ENCODE data around the gene C2CD4D. TPM values are rescaled to one million over a fixed set of nuclear protein-coding genes. Genes with fewer than 3 reads are reported as not detected.
A peak's percentile ranks its signal among the peaks of the same experiment; 100 is the strongest.

The C2CD4D gene
- total RNA-seq, 5 donors from 2014 or later (not counting 1 experiment from before 2014, with no cell fraction given): 0.26 to 1.1 (median 0.85) TPM

DNA sequence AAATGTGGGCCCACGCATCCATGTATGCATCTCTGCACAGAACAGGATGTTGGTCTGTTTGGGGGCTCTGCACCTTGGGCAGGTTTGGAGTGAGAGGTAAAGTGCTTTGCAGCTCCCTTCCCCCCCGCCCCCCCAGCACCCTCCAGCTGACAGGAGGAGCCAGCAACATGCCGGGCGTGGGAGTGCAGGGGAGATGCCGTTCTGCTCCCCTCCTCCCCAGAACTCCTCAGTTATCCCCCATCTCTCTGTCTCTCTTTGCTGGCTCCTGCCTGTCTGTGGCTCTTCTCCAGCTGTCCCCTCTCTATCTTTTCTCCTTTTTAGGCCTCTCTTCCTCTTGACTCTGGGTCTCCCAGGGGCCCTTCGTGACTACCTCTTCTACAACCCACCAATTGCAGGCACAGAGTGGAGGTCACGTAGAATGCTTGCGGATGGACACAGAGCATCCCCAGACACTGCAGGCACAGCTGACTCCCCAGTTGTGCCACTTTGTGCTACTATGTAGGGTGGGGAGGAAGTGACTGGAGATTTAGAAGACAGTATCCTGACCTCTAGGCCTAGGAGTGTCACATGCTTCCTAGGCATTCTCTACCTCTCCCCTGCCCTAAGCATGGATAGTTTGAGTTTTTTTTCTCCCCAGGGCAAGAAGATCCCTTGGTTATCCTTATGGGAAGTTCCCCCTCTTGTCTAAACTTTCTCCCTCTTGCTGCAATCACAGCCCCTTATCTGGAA lies 6.3 kb downstream of the C2CD4D start:
- DNase-seq (no peak), ATAC-seq (replicated peaks in 1 of 4) (no peak)
- POLR2A ChIA-PET: interaction anchor here in 1 of 2 donors (0.5 kb wide), 1 partner anchor 405 kb away, joined by 3 read pairs; no protein-coding TSS in a partner anchor
- Histone ChIP-seq H3K27me3 (replicated peaks in 1 of 2; ENCODE audit: control insufficient read depth in 2 of 2, extremely low read depth in 1 of 2, insufficient read depth in 2 of 2, low read length in 1 of 2) (no peaks in the 10 kb centered on the region), H3K4me1 (ENCODE audit: control insufficient read depth in 1 of 2, extremely low read depth in 1 of 2, insufficient read depth in 2 of 2, low read length in 2 of 2) (peaks cover 14 to 88% of the 10 kb centered on the region in 2 experiments), H3K4me3 (ENCODE audit: control insufficient read depth in 1 of 2, extremely low read depth in 1 of 2, low read length in 1 of 2) (no peak overlapping the region), H3K36me3 (ENCODE audit: control insufficient read depth in 2 of 2, extremely low read depth in 1 of 2, insufficient read depth in 1 of 2, low read length in 1 of 2) (no peaks in the 10 kb centered on the region), H3K27ac (ENCODE audit: low read length) (peak overlapping the region; percentile 52), H3K9me3 (no peaks in the 10 kb centered on the region)
- WGBS (ENCODE audit: insufficient coverage): 70% methylated on average over 3 of the region's 8 CpGs
- H3K4me3 Mint-ChIP-seq: peak overlapping the region; percentile 17 to 40 (median 32)
- peaks cover 71 to 92% (median 75%) of the 10 kb centered on the region in 3 donors for H3K4me1 Mint-ChIP-seq
- H3K36me3 Mint-ChIP-seq: no peaks in the 10 kb centered on the region
- CTCF ChIA-PET: interaction anchor here in 1 of 2 donors (1.1 kb wide), 1 partner anchor 239 kb away, joined by 5 read pairs; no protein-coding TSS in a partner anchor
- H3K9me3 Mint-ChIP-seq: no peaks in the 10 kb centered on the region
- peak overlapping the region; percentile 87 to 93 for H3K27ac Mint-ChIP-seq
- H3K27me3 Mint-ChIP-seq: peaks cover 0 to 2% of the 10 kb centered on the region in 2 donors

DNA sequence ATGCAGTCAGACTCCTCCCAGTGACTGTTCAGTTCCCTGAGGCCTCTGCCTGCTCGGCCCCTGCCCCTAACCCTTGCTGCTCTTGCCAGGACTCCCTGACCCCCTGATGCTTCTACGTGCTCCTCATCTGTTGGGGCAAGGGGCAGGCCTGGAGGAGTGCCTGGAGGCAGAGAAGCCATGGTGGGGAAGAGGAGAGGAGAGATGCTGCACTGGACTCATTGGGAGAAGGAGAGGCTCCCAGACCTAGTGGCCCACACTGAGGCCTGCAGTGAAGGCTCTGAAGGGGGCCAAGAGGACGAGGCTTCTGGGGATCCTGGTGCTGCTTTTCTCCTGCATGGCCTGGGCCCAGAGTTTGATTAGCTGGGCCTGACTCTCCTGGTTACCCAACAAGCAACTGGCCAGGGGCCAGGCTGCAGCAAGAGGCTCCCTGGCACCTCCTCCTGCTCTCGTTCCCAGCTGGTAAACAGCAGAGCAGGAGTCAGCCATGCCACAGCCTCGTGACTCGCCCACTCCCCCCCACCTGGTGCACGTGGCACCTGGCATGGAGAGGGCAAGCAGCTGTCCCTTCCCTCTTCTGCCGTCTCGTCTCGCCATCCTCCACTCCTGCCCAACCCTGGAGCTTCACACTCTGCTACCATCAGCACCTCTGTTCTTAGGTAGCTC lies 7.2 kb downstream of the C2CD4D start:
- no peak for ATAC-seq (replicated peaks in 1 of 4)
- Mint-ChIP-seq H3K27me3 (no peaks in the 10 kb centered on the region), H3K27ac (peak overlapping the region; percentile 87 to 93), H3K4me1 (peaks cover 76 to 97% (median 79%) of the 10 kb centered on the region in 3 donors), H3K4me3 (peak overlapping the region in 2 of 3 donors; percentile 28 to 40), H3K36me3 (no peaks in the 10 kb centered on the region), H3K9me3 (no peaks in the 10 kb centered on the region)
- Histone ChIP-seq H3K4me1 (ENCODE audit: control insufficient read depth in 1 of 2, extremely low read depth in 1 of 2, insufficient read depth in 2 of 2, low read length in 2 of 2) (peaks cover 23 to 91% of the 10 kb centered on the region in 2 experiments), H3K27me3 (replicated peaks in 1 of 2; ENCODE audit: control insufficient read depth in 2 of 2, extremely low read depth in 1 of 2, insufficient read depth in 2 of 2, low read length in 1 of 2) (no peaks in the 10 kb centered on the region), H3K36me3 (ENCODE audit: control insufficient read depth in 2 of 2, extremely low read depth in 1 of 2, insufficient read depth in 1 of 2, low read length in 1 of 2) (no peaks in the 10 kb centered on the region), H3K4me3 (ENCODE audit: control insufficient read depth in 1 of 2, extremely low read depth in 1 of 2, low read length in 1 of 2) (no peak overlapping the region), H3K27ac (ENCODE audit: low read length) (peak overlapping the region; percentile 60), H3K9me3 (no peaks in the 10 kb centered on the region)
- DNase-seq: no peak
- ChIA-PET POLR2A (interaction anchor here in 1 of 2 donors (0.5 kb wide), 1 partner anchor 404 kb away, joined by 3 read pairs; no protein-coding TSS in a partner anchor), CTCF (interaction anchor here in 1 of 2 donors (1.1 kb wide), 1 partner anchor 238 kb away, joined by 5 read pairs; no protein-coding TSS in a partner anchor)
- 65% methylated on average over 6 of the region's 10 CpGs for WGBS (ENCODE audit: insufficient coverage)

DNA sequence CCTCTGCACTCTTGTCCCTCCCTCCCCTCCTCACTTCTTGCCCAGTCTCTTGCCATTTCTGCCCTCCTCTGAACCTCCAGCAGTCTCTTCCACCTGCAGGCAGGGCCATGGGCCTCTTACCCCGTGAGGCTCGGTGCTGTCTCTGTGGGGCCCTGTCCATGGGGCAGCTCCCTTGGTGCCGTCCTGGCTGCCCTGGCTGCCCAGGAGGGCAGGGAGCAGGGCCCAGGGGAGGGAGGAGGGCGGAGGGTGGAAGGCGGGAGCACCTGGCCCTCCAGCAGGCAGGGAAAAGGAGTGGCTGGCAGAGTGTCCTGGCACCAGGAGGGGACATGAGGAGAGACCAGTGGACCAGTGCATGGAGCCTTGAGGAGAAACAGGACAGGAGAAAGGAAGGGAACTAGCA lies 8.0 kb downstream of the C2CD4D start, which contains the start of gene RORC:
TSS of gene RORC (minus strand) at position 198 of the 400 bp plus-strand sequence. CDS start at position 160, 38 bp downstream.
- peak within 1 kb of the TSS; percentile 60 for H3K27ac ChIP-seq (ENCODE audit: low read length)
- H3K36me3 Mint-ChIP-seq: no peaks in the 10 kb centered on the region
- H3K27me3 Mint-ChIP-seq: no peaks in the 10 kb centered on the region
- no peak for DNase-seq
- WGBS (ENCODE audit: insufficient coverage): 89% methylated on average over 4 of the region's 5 CpGs
- H3K9me3 Mint-ChIP-seq: no peaks in the 10 kb centered on the region
- peak within 1 kb of the TSS; percentile 87 to 93 for H3K27ac Mint-ChIP-seq
- H3K9me3 ChIP-seq: no peaks in the 10 kb centered on the region
- ChIA-PET POLR2A (no interaction called here), CTCF (no interaction called here)
- peaks cover 28 to 90% of the 10 kb centered on the region in 2 experiments for H3K4me1 ChIP-seq (ENCODE audit: control insufficient read depth in 1 of 2, extremely low read depth in 1 of 2, insufficient read depth in 2 of 2, low read length in 2 of 2)
- H3K4me3 ChIP-seq (ENCODE audit: control insufficient read depth in 1 of 2, extremely low read depth in 1 of 2, low read length in 1 of 2): peak within 1 kb of the TSS in 1 of 2 donors; percentile 20
- no peaks in the 10 kb centered on the region for H3K36me3 ChIP-seq (ENCODE audit: control insufficient read depth in 2 of 2, extremely low read depth in 1 of 2, insufficient read depth in 1 of 2, low read length in 1 of 2)
- no peak for ATAC-seq (replicated peaks in 1 of 4)
- H3K27me3 ChIP-seq (replicated peaks in 1 of 2; ENCODE audit: control insufficient read depth in 2 of 2, extremely low read depth in 1 of 2, insufficient read depth in 2 of 2, low read length in 1 of 2): no peaks in the 10 kb centered on the region
- H3K4me3 Mint-ChIP-seq: peak within 1 kb of the TSS; percentile 28 to 80 (median 43)
- peaks cover 71 to 94% (median 76%) of the 10 kb centered on the region in 3 donors for H3K4me1 Mint-ChIP-seq

DNA sequence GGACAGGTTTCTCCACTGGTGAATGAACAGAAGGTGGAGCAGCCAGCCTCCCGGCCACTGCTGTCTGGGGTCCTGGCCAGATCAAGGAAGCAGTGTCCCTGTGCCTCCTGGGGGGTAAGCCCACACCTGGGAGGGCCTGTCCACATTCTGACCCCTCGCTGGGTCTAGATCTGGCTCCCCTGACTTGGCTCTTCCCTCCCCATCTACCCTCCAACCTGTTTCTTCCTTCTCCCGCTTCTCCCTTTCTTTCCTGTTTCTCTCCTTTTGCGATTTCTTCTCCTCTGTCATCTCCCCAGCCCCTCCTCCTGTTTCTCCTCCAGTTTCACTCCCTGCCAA lies 8.4 kb downstream of the C2CD4D start:
- ATAC-seq (replicated peaks in 1 of 4): no peak
- peaks cover 71 to 94% (median 76%) of the 10 kb centered on the region in 3 donors for H3K4me1 Mint-ChIP-seq
- POLR2A ChIA-PET: interaction anchor here in 1 of 2 donors (0.7 kb wide), 1 partner anchor 482 kb away, joined by 3 read pairs; no protein-coding TSS in a partner anchor
- no peaks in the 10 kb centered on the region for H3K36me3 ChIP-seq (ENCODE audit: control insufficient read depth in 2 of 2, extremely low read depth in 1 of 2, insufficient read depth in 1 of 2, low read length in 1 of 2)
- no peaks in the 10 kb centered on the region for H3K27me3 Mint-ChIP-seq
- H3K36me3 Mint-ChIP-seq: no peaks in the 10 kb centered on the region
- peak overlapping the region; percentile 18 to 80 (median 43) for H3K4me3 Mint-ChIP-seq
- H3K9me3 ChIP-seq: no peaks in the 10 kb centered on the region
- no peak for DNase-seq
- no peaks in the 10 kb centered on the region for H3K9me3 Mint-ChIP-seq
- H3K4me3 ChIP-seq (ENCODE audit: control insufficient read depth in 1 of 2, extremely low read depth in 1 of 2, low read length in 1 of 2): peak overlapping the region in 1 of 2 donors; percentile 20
- CTCF ChIA-PET: interaction anchor here in 1 of 2 donors (1.0 kb wide), 1 partner anchor 9 kb away, joined by 4 read pairs; no protein-coding TSS in a partner anchor
- no peaks in the 10 kb centered on the region for H3K27me3 ChIP-seq (replicated peaks in 1 of 2; ENCODE audit: control insufficient read depth in 2 of 2, extremely low read depth in 1 of 2, insufficient read depth in 2 of 2, low read length in 1 of 2)
- peak overlapping the region; percentile 85 to 87 for H3K27ac Mint-ChIP-seq
- H3K4me1 ChIP-seq (ENCODE audit: control insufficient read depth in 1 of 2, extremely low read depth in 1 of 2, insufficient read depth in 2 of 2, low read length in 2 of 2): peaks cover 32 to 89% of the 10 kb centered on the region in 2 experiments
- 83% methylated on average over 4 of the region's 4 CpGs for whole genome bisulfite sequencing (ENCODE audit: insufficient coverage)
- H3K27ac ChIP-seq (ENCODE audit: low read length): peak overlapping the region; percentile 60

DNA sequence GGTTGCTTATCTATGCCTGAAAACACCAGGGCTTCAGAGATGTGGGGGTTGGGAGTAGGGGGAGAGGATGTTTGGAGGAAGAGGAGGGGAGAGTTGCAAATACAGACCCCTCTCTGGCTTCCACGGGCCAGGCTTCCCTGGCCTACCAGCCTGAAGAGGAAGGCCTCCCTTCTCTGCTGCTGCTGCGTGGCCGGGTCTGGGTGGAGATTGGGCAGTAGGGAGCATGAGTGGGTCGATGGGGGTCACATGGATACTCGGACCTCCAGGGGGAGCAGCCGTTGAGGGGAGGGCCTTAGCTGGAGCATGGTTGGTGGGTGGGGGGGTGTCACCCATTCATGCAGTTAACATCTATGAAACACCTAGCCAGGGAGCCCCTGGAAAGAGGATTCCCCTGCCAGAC lies 9.6 kb downstream of the C2CD4D start:
- ChIA-PET CTCF (interaction anchor here in 1 of 2 donors (0.6 to 1.0 kb wide), 5 partner anchors 8 to 297 kb away, joined by 3 to 4 read pairs (median 3); no protein-coding TSS in a partner anchor), POLR2A (interaction anchor here in 1 of 2 donors (0.6 kb wide), 2 partner anchors 8 to 100 kb away, joined by 3 to 4 read pairs; no protein-coding TSS in a partner anchor)
- Histone ChIP-seq H3K36me3 (ENCODE audit: control insufficient read depth in 2 of 2, extremely low read depth in 1 of 2, insufficient read depth in 1 of 2, low read length in 1 of 2) (no peaks in the 10 kb centered on the region), H3K27ac (ENCODE audit: low read length) (peak overlapping the region; percentile 78), H3K4me3 (ENCODE audit: control insufficient read depth in 1 of 2, extremely low read depth in 1 of 2, low read length in 1 of 2) (no peak overlapping the region), H3K4me1 (ENCODE audit: control insufficient read depth in 1 of 2, extremely low read depth in 1 of 2, insufficient read depth in 2 of 2, low read length in 2 of 2) (peaks cover 32 to 92% of the 10 kb centered on the region in 2 experiments), H3K27me3 (replicated peaks in 1 of 2; ENCODE audit: control insufficient read depth in 2 of 2, extremely low read depth in 1 of 2, insufficient read depth in 2 of 2, low read length in 1 of 2) (no peaks in the 10 kb centered on the region), H3K9me3 (no peaks in the 10 kb centered on the region)
- peak overlapping the region; percentile 87 to 88 for H3K27ac Mint-ChIP-seq
- H3K36me3 Mint-ChIP-seq: no peaks in the 10 kb centered on the region
- H3K4me1 Mint-ChIP-seq: peaks cover 74 to 93% (median 83%) of the 10 kb centered on the region in 3 donors
- H3K9me3 Mint-ChIP-seq: no peaks in the 10 kb centered on the region
- peak overlapping the region in 1 of 3 donors; percentile 80 for H3K4me3 Mint-ChIP-seq
- DNase-seq (no peak), ATAC-seq (replicated peaks in 1 of 4) (no peak)
- WGBS (ENCODE audit: insufficient coverage): 60% methylated on average over 1 of the region's 6 CpGs
- H3K27me3 Mint-ChIP-seq: no peaks in the 10 kb centered on the region
